Measurements from ENCODE around the gene DENND1A. TPM values are rescaled to one million over a fixed set of nuclear protein-coding genes. Genes with fewer than 3 reads are reported as not detected.

Gene DENND1A
- total RNA-seq, 1 donor from 2014 or later: 15.4 TPM

DNA sequence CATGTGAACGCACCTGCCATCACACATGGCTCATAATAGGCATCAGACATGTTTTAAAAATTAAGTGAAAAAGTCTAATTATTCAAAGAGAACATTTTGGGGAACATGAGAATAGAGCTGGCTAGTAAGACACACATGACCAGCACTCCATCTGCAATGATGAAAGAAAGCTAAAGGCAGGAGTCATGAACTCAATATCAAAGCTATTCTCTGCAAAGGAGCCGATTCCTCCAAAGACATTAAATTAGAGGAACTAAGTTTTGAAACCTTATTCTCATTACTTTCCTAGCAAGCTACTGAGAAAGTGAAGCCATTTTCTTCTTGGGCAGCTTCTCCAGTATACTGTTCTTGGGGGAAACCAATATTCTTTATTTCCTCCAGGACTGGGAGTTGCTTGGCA lies 401.9 kb downstream of the DENND1A start:
- intact Hi-C loops (cut with DNase I): no loop called here
- Histone ChIP-seq H3K4me1 (no peaks in the 10 kb centered on the region), H3K27me3 (no peaks in the 10 kb centered on the region), H3K36me3 (no peaks in the 10 kb centered on the region), H3K4me3 (no peak overlapping the region), H3K27ac (no peak overlapping the region), H3K9me3 (no peaks in the 10 kb centered on the region)
- DNase-seq (no peak), ATAC-seq (no peak)
- TF ChIP-seq, protein P1, sequence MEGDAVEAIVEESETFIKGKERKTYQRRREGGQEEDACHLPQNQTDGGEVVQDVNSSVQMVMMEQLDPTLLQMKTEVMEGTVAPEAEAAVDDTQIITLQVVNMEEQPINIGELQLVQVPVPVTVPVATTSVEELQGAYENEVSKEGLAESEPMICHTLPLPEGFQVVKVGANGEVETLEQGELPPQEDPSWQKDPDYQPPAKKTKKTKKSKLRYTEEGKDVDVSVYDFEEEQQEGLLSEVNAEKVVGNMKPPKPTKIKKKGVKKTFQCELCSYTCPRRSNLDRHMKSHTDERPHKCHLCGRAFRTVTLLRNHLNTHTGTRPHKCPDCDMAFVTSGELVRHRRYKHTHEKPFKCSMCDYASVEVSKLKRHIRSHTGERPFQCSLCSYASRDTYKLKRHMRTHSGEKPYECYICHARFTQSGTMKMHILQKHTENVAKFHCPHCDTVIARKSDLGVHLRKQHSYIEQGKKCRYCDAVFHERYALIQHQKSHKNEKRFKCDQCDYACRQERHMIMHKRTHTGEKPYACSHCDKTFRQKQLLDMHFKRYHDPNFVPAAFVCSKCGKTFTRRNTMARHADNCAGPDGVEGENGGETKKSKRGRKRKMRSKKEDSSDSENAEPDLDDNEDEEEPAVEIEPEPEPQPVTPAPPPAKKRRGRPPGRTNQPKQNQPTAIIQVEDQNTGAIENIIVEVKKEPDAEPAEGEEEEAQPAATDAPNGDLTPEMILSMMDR (IDR thresholded peaks at IDR 0.05): no peak

DNA sequence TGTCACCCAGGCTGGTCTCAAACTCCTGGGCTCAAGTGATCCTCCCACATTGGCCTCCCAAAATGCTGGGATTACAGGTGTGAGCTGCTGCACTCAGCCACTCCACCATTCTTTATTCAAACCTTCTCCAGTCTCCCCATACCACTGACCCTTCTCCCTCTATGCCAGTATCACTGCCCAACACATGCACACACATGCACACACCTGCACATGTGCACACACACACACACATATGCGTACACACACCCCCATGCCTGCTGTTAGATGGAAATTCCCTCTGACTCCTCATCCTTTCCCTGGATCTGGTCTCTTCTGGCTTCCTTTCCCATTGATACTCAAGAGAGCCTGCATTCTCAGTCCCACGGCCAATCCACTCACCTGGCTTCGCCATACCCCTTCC lies 404.0 kb downstream of the DENND1A start:
- H3K4me3 ChIP-seq: no peak overlapping the region
- intact Hi-C loops (cut with DNase I): no loop called here
- no peaks in the 10 kb centered on the region for H3K9me3 ChIP-seq
- no peaks in the 10 kb centered on the region for H3K27me3 ChIP-seq
- ATAC-seq (no peak), DNase-seq (no peak)
- no peak overlapping the region for H3K27ac ChIP-seq
- H3K4me1 ChIP-seq: no peaks in the 10 kb centered on the region
- TF ChIP-seq, protein P1 (IDR thresholded peaks at IDR 0.05): no peak
- no peaks in the 10 kb centered on the region for H3K36me3 ChIP-seq

DNA sequence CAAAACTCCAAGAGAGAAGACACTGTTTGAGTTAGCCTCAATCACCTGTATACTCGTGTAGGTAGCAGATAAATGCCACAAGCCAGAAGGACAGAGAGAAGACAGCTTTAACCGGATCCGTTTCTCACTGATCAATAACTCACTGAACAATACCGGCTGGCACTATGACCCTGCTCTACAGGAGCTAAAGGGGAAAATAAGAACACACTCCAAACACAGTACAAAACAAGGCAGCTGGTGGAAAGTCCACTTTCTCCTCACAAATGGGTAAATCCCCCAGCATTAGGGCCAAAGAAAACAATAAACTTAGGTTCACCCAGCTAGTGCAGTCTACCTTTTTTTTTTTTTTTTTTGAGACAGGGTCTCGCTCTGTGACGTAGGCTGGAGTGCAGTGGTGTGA lies 404.5 kb downstream of the DENND1A start:
- intact Hi-C loops (cut with DNase I): no loop called here
- no peaks in the 10 kb centered on the region for H3K9me3 ChIP-seq

DNA sequence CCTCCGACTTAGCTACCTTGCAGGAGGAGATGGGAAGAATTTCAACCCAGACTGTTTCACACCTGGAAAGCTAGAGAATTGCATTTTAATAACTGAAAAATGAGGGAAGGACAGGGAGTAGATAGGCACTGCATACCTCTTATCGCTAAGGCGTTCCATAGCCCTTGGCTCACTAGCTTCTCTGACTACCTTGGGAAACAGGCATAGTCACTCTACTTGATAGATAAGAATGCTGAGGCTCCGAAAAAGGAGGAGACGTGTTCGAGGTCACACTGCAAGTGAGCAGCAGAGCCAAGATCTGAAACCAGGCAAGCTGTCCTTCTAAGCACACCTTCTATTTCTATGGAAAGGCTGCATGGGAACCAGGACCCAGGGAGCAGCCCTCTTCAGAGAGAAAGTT lies 405.1 kb downstream of the DENND1A start:
- Histone ChIP-seq H3K36me3 (no peaks in the 10 kb centered on the region), H3K27me3 (no peaks in the 10 kb centered on the region), H3K27ac (no peak overlapping the region), H3K9me3 (no peaks in the 10 kb centered on the region), H3K4me3 (no peak overlapping the region), H3K4me1 (no peaks in the 10 kb centered on the region)
- ATAC-seq: no peak
- TF ChIP-seq, protein P1 (IDR thresholded peaks at IDR 0.05): no peak
- intact Hi-C loops (cut with DNase I): no loop called here
- DNase-seq: no peak

More for the DNA sequence above, 404.5 kb downstream of the DENND1A start:
- DNase-seq (no peak), ATAC-seq (no peak)
- Histone ChIP-seq H3K27ac (no peak overlapping the region), H3K4me3 (no peak overlapping the region), H3K27me3 (no peaks in the 10 kb centered on the region), H3K36me3 (no peaks in the 10 kb centered on the region), H3K4me1 (no peaks in the 10 kb centered on the region)
- TF ChIP-seq, protein P1 (IDR thresholded peaks at IDR 0.05): no peak

DNA sequence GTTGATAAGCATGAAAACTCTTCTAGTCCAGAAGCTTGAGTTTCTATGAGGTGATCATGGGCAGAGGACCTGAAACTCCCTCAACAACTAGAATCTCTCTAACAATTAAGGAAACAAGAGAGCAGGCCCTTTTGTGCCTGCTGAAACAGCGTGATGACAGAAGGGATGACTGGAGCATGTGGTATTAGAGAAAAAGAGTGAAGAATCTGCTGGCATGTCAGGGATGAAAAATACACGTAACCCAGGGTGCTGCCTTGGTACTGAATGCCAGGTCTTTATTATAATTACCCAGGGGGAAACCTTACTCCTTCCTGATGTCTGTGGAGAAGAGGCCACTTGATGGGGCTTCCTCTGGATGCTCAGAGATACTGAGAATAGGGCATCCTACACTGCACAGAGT lies 406.1 kb downstream of the DENND1A start:
- no peak for ATAC-seq
- Histone ChIP-seq H3K4me1 (no peaks in the 10 kb centered on the region), H3K9me3 (no peaks in the 10 kb centered on the region), H3K27me3 (no peaks in the 10 kb centered on the region), H3K36me3 (no peaks in the 10 kb centered on the region), H3K27ac (no peak overlapping the region), H3K4me3 (no peak overlapping the region)
- intact Hi-C loops (cut with DNase I): no loop called here
- TF ChIP-seq, protein P1 (IDR thresholded peaks at IDR 0.05): no peak
- no peak for DNase-seq

DNA sequence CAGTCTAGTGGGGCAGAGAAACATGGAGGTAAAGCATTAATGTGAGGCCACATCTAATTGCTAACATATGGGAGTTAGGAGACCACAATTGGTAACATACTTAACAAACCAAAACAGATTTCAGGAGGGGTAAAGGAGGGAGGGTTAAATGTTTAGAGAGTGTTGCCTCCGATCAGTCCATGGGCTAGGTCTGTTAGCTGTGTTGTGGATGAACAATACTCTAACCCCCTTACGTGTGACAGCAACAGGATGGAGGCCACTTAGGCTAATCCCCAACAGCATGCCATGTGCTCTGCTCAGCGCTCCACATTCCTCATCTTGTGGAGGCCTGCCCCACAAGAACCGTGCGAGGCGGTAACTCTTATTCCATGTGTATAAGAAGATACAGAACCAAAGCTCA lies 406.9 kb downstream of the DENND1A start:
- intact Hi-C loops (cut with DNase I): no loop called here
- no peak overlapping the region for H3K4me3 ChIP-seq
- DNase-seq (no peak), ATAC-seq (no peak)
- no peaks in the 10 kb centered on the region for H3K36me3 ChIP-seq
- no peaks in the 10 kb centered on the region for H3K9me3 ChIP-seq
- TF ChIP-seq, protein P1 (IDR thresholded peaks at IDR 0.05): no peak
- H3K4me1 ChIP-seq: no peaks in the 10 kb centered on the region
- H3K27ac ChIP-seq: no peak overlapping the region
- H3K27me3 ChIP-seq: no peaks in the 10 kb centered on the region

Data from upper lobe of right lung (tissue), 1 donor.